Measurements from ENCODE around the gene ASIC2.
A peak's percentile ranks its signal among the peaks of the same experiment; 100 is the strongest.

- no peak for TF ChIP-seq CTCF (conservative IDR thresholded peaks at IDR 0.05; ENCODE audit: low read depth in 2 of 2)
- peak; percentile 87 for TF ChIP-seq REST (IDR thresholded peaks at IDR 0.05; ENCODE audit: unreplicated experiment)
- no peak for TF ChIP-seq POLR2AphosphoS5 (IDR thresholded peaks at IDR 0.05; ENCODE audit: low read depth)
- no peak for TF ChIP-seq ZNF462 (CRISPR knock-in tag; IDR thresholded peaks at IDR 0.05)
- TF ChIP-seq EZH2 (IDR thresholded peaks at IDR 0.05; ENCODE audit: low read depth, unreplicated experiment), result no peak
- no peak for TF ChIP-seq EZH2phosphoT487 (IDR thresholded peaks at IDR 0.05; ENCODE audit: unreplicated experiment)
- TF ChIP-seq CREB1 (CRISPR knock-in tag; IDR thresholded peaks at IDR 0.05; ENCODE audit: low read depth), result no peak
These were observed 35.0 kb upstream of the ASIC2 start for GRCh38 chr17:33328129-33328528.
